Kidney epithelial cell (primary cell): Measurements from ENCODE around the gene ZFC3H1. TPM values are rescaled to one million over a fixed set of nuclear protein-coding genes. Genes with fewer than 3 reads are reported as not detected.

Source experiments
- DNase-seq: peaks from one replicate; pipeline ENCODE4 v3.0.0-alpha.2; 2010; ENCODE audit warnings: low read depth
- H3K27me3 ChIP-seq: 2 replicates; pipeline ENCODE4 v1.6.0; 2011; ENCODE audit warnings: low read length; ENCODE audit not compliant: control insufficient read depth, insufficient read depth
- H3K36me3 ChIP-seq: 2 replicates; pipeline ENCODE4 v1.5.1; 2011; ENCODE audit warnings: low read length; ENCODE audit not compliant: control insufficient read depth, insufficient read depth
- H3K4me3 ChIP-seq: 2 replicates; pipeline ENCODE4 v1.5.1; 2011; ENCODE audit warnings: low read depth, mild to moderate bottlenecking, control low read depth, low read length
- total RNA-seq: library from RNA; depleted of rRNA; stranded (reverse); fragments of >200 nt; gene quantifications from 2 replicates; pipeline ENCODE4 v1.2.3, GENCODE V29; 2015
- TF ChIP-seq, protein P1 (sequence below): IDR thresholded peaks from 2 replicates; pipeline ENCODE4 v1.5.1; 2011; ENCODE audit warnings: mild to moderate bottlenecking, moderate library complexity, low read length, control low read depth, inconsistent platforms; ENCODE audit not compliant: insufficient read depth, poor library complexity, severe bottlenecking

Gene ZFC3H1
- total RNA-seq, 1 donor from 2014 or later, result 25.2 TPM

DNA sequence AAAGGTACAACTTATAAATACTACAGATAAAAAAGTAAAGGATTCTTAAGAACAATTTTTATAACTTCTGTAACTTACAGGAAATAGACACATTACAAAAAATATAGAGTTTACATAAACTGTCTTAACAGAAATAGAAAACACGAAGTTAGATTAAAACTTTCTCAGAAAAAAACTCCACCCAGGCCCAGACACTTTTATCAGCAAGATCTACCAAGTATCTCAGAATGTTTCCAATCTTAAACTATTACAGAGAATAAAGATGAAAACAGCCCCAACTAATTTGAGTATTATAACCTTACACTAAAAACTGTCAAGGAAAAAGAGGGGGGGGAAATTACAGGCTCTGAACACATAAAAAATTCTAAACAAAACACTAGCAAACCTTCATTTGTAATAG, 8.2 kb downstream of the ZFC3H1 start:
- DNase-seq, result no peak
- TF ChIP-seq, protein P1, sequence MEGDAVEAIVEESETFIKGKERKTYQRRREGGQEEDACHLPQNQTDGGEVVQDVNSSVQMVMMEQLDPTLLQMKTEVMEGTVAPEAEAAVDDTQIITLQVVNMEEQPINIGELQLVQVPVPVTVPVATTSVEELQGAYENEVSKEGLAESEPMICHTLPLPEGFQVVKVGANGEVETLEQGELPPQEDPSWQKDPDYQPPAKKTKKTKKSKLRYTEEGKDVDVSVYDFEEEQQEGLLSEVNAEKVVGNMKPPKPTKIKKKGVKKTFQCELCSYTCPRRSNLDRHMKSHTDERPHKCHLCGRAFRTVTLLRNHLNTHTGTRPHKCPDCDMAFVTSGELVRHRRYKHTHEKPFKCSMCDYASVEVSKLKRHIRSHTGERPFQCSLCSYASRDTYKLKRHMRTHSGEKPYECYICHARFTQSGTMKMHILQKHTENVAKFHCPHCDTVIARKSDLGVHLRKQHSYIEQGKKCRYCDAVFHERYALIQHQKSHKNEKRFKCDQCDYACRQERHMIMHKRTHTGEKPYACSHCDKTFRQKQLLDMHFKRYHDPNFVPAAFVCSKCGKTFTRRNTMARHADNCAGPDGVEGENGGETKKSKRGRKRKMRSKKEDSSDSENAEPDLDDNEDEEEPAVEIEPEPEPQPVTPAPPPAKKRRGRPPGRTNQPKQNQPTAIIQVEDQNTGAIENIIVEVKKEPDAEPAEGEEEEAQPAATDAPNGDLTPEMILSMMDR, result no peak
- Histone ChIP-seq H3K27me3 (no peaks in the 10 kb centered on the region), H3K36me3 (peaks cover 1% of the 10 kb centered on the region), H3K4me3 (no peak overlapping the region)

DNA sequence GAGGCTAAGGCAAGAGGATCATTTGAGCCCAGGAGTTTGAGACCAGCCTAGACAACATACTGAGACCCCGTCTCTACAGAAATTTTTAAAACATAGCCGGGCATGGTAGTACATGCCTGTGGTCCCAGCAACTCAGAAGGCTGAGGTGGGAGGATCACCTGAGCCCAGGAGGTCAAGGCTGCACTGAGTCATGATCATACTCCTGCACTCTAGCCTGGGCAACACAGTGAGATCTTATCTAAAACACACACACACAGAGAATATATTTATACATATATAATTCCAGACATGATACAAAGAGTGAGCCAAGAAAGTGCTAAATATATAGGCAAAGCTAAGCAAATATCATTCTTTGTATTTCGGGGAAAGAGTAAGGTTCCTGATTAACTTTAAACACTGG, 9.4 kb downstream of the ZFC3H1 start:
- TF ChIP-seq, protein P1, result no peak
- H3K27me3 ChIP-seq, result no peaks in the 10 kb centered on the region
- no peak for DNase-seq
- peaks cover 1% of the 10 kb centered on the region for H3K36me3 ChIP-seq
- H3K4me3 ChIP-seq, result no peak overlapping the region

GRCh38 chr12:71653137-71653536, 10.5 kb downstream of the ZFC3H1 start:
- DNase-seq, result no peak
- Histone ChIP-seq H3K4me3 (no peak overlapping the region), H3K36me3 (no peaks in the 10 kb centered on the region), H3K27me3 (no peaks in the 10 kb centered on the region)
- TF ChIP-seq, protein P1, result no peak

DNA sequence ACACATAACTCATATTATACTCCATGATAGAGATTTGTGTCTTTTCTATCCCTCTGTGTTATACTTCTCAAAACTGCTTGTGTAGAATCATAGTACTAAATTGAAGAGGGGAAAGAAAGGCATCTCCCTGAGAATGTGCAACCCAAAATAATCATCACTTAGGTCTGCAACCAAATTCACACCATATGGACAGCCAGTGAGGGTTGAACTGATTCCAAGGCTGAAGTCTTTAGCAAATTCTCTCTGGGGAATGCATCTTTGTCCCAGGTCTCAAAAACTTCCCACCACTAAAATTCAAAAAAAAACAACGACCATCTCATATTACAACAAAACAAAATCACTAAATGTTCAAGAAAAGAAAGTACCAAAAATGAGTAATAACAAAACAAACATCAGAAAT, 11.0 kb downstream of the ZFC3H1 start:
- Histone ChIP-seq H3K4me3 (no peak overlapping the region), H3K36me3 (no peaks in the 10 kb centered on the region)
- TF ChIP-seq, protein P1, result no peak

GRCh38 chr12:71649401-71649800, 14.2 kb downstream of the ZFC3H1 start:
- DNase-seq, result no peak
- Histone ChIP-seq H3K27me3 (no peaks in the 10 kb centered on the region), H3K36me3 (peaks cover 1% of the 10 kb centered on the region), H3K4me3 (no peak overlapping the region)
- TF ChIP-seq, protein P1, result no peak

More for the DNA sequence above, 11.0 kb downstream of the ZFC3H1 start:
- no peaks in the 10 kb centered on the region for H3K27me3 ChIP-seq
- DNase-seq, result no peak

DNA sequence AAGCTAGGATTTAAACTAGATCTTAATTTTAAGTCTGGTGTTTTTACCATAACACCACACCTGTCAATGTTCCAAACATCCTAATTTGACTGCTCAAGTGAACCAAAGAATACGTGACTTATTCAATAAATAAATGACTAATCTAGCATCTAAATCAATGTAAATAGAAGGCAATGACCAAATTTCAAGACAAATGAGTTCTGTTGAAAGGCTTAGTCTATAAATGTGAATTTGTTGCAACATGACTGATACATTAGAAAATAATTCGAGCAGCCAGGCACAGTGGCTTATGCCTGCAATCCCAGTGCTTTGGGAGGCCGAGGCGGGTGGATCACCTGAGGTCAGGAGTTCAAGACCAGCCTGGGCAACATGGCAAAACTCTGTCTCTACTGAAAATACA, 15.1 kb downstream of the ZFC3H1 start:
- TF ChIP-seq, protein P1, result no peak
- DNase-seq, result no peak
- Histone ChIP-seq H3K27me3 (no peaks in the 10 kb centered on the region), H3K36me3 (peaks cover 1% of the 10 kb centered on the region), H3K4me3 (no peak overlapping the region)
